BLaER1 (cell line): ENCODE results near the gene MAPK10.

Experiments
- H3K27ac ChIP-seq: shearing (Covaris generic); formaldehyde crosslinking; 2 replicates; pipeline ENCODE4 v1.8.1; 2022
- H3K27me3 ChIP-seq: shearing (Covaris generic); formaldehyde crosslinking; 2 replicates; pipeline ENCODE4 v1.8.1; 2022
- H3K36me3 ChIP-seq: shearing (Covaris generic); formaldehyde crosslinking; 2 replicates; pipeline ENCODE4 v1.8.1; 2022
- H3K4me1 ChIP-seq: shearing (Covaris generic); formaldehyde crosslinking; 2 replicates; pipeline ENCODE4 v1.8.1; 2022
- H3K4me2 ChIP-seq: shearing (Covaris generic); formaldehyde crosslinking; 2 replicates; pipeline ENCODE4 v1.8.1; 2022
- H3K4me3 ChIP-seq: shearing (Covaris generic); formaldehyde crosslinking; 2 replicates; pipeline ENCODE4 v1.8.1; 2022
- H3K9ac ChIP-seq: shearing (Covaris generic); formaldehyde crosslinking; 2 replicates; pipeline ENCODE4 v1.8.1; 2022
- H3K9me3 ChIP-seq: shearing (Covaris generic); formaldehyde crosslinking; 2 replicates; pipeline ENCODE4 v1.8.1; 2022
- H4K20me1 ChIP-seq: shearing (Covaris generic); formaldehyde crosslinking; 2 replicates; pipeline ENCODE4 v1.8.1; 2022
- Cebpa-rat ChIP-seq: shearing (Covaris generic); IDR thresholded peaks from 2 replicates; pipeline ENCODE4 v1.8.1; 2022

Gene MAPK10

GRCh38 chr4:86256086-86256485, 103.8 kb downstream of the MAPK10 start:
- Histone ChIP-seq H3K27ac (no peak overlapping the region), H4K20me1 (no peaks in the 10 kb centered on the region), H3K4me2 (no peak overlapping the region), H3K4me3 (no peak overlapping the region), H3K9ac (no peak overlapping the region), H3K36me3 (no peaks in the 10 kb centered on the region), H3K4me1 (0 out of 2 replicates have a peak, but pooled peaks cover under 1% of the 10 kb centered on the region), H3K27me3 (no peaks in the 10 kb centered on the region), H3K9me3 (no peaks in the 10 kb centered on the region)
- TF ChIP-seq Cebpa-rat: no peak

GRCh38 chr4:86250619-86251018, 109.2 kb downstream of the MAPK10 start:
- no peaks in the 10 kb centered on the region for H3K36me3 ChIP-seq
- no peaks in the 10 kb centered on the region for H3K27me3 ChIP-seq
- no peak overlapping the region for H3K27ac ChIP-seq
- no peak overlapping the region for H3K4me2 ChIP-seq
- H3K9ac ChIP-seq: no peak overlapping the region
- no peak for TF ChIP-seq Cebpa-rat
- H3K4me1 ChIP-seq: no peaks in the 10 kb centered on the region
- H4K20me1 ChIP-seq: no peaks in the 10 kb centered on the region
- H3K4me3 ChIP-seq: no peak overlapping the region
- no peaks in the 10 kb centered on the region for H3K9me3 ChIP-seq

- Histone ChIP-seq H3K9ac (no peak overlapping the region), H3K27ac (no peak overlapping the region), H3K4me3 (no peak overlapping the region), H3K27me3 (no peaks in the 10 kb centered on the region), H3K36me3 (no peaks in the 10 kb centered on the region), H3K4me2 (no peak overlapping the region), H3K9me3 (no peaks in the 10 kb centered on the region), H3K4me1 (no peaks in the 10 kb centered on the region), H4K20me1 (no peaks in the 10 kb centered on the region)
- TF ChIP-seq Cebpa-rat: no peak
Observed at GRCh38 chr4:86250006-86250405, 109.8 kb downstream of the MAPK10 start.

GRCh38 chr4:86249074-86249473, 110.8 kb downstream of the MAPK10 start:
- Histone ChIP-seq H3K27ac (no peak overlapping the region), H3K4me1 (no peaks in the 10 kb centered on the region), H3K9me3 (no peaks in the 10 kb centered on the region), H3K9ac (no peak overlapping the region), H3K4me3 (no peak overlapping the region), H3K36me3 (no peaks in the 10 kb centered on the region), H3K27me3 (no peaks in the 10 kb centered on the region), H3K4me2 (no peak overlapping the region), H4K20me1 (no peaks in the 10 kb centered on the region)
- TF ChIP-seq Cebpa-rat: no peak

GRCh38 chr4:86247906-86248305, 111.9 kb downstream of the MAPK10 start:
- Histone ChIP-seq H3K27me3 (no peaks in the 10 kb centered on the region), H3K9me3 (no peaks in the 10 kb centered on the region), H3K9ac (no peak overlapping the region), H3K4me3 (no peak overlapping the region), H3K27ac (no peak overlapping the region), H3K36me3 (no peaks in the 10 kb centered on the region), H3K4me1 (no peaks in the 10 kb centered on the region), H3K4me2 (no peak overlapping the region), H4K20me1 (no peaks in the 10 kb centered on the region)
- no peak for TF ChIP-seq Cebpa-rat

- Histone ChIP-seq H3K27ac (no peak overlapping the region), H3K4me1 (no peaks in the 10 kb centered on the region), H3K9me3 (peaks cover 6% of the 10 kb centered on the region; the same call in 1 of the 2 replicates), H3K9ac (no peak overlapping the region), H3K4me3 (no peak overlapping the region), H4K20me1 (no peaks in the 10 kb centered on the region), H3K4me2 (no peak overlapping the region), H3K36me3 (no peaks in the 10 kb centered on the region), H3K27me3 (no peaks in the 10 kb centered on the region)
- no peak for TF ChIP-seq Cebpa-rat
Observed at GRCh38 chr4:86247320-86247719, 112.5 kb downstream of the MAPK10 start.

- H3K36me3 ChIP-seq: no peaks in the 10 kb centered on the region
- no peak overlapping the region for H3K4me2 ChIP-seq
- H3K4me1 ChIP-seq: no peaks in the 10 kb centered on the region
Observed at GRCh38 chr4:86243750-86244149, 116.1 kb downstream of the MAPK10 start.

GRCh38 chr4:86242677-86243076, 117.2 kb downstream of the MAPK10 start:
- no peak overlapping the region for H3K4me3 ChIP-seq
- H3K4me2 ChIP-seq: no peak overlapping the region
- no peaks in the 10 kb centered on the region for H3K4me1 ChIP-seq
- peaks cover 8% of the 10 kb centered on the region; the same call in 1 of the 2 replicates for H3K9me3 ChIP-seq
- TF ChIP-seq Cebpa-rat: no peak
- H4K20me1 ChIP-seq: no peaks in the 10 kb centered on the region
- H3K36me3 ChIP-seq: no peaks in the 10 kb centered on the region
- no peak overlapping the region for H3K9ac ChIP-seq
- H3K27me3 ChIP-seq: no peaks in the 10 kb centered on the region
- H3K27ac ChIP-seq: no peak overlapping the region

More at GRCh38 chr4:86243750-86244149, 116.1 kb downstream of the MAPK10 start:
- H3K4me3 ChIP-seq: no peak overlapping the region
- no peak for TF ChIP-seq Cebpa-rat
- H3K9ac ChIP-seq: no peak overlapping the region
- H4K20me1 ChIP-seq: no peaks in the 10 kb centered on the region
- peaks cover 8% of the 10 kb centered on the region; the same call in 1 of the 2 replicates for H3K9me3 ChIP-seq
- no peaks in the 10 kb centered on the region for H3K27me3 ChIP-seq
- H3K27ac ChIP-seq: no peak overlapping the region

DNA sequence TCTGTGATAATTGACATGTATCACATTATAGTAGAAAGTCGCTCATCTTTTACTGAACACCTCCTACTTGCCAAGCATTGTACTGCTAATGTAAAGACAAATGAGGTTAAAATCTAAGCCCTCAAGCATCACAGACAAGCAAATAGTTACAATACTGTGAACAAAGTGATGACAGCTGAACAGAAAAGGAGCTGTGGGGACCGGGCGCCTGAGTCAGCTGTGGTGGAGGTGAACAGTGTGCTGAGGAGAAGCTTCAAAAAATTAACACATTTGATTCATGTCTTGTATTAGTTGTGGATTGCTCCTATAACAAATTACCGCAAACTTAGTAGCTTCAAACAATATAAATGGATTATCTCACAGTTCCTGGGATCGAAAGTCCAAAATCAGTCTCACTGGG, 124.3 kb downstream of the MAPK10 start:
- no peaks in the 10 kb centered on the region for H4K20me1 ChIP-seq
- H3K4me2 ChIP-seq: no peak overlapping the region
- H3K27me3 ChIP-seq: no peaks in the 10 kb centered on the region
- H3K27ac ChIP-seq: no peak overlapping the region
- no peaks in the 10 kb centered on the region for H3K4me1 ChIP-seq
- no peak overlapping the region for H3K9ac ChIP-seq
- H3K36me3 ChIP-seq: no peaks in the 10 kb centered on the region
- no peak overlapping the region for H3K4me3 ChIP-seq
- no peaks in the 10 kb centered on the region for H3K9me3 ChIP-seq
- TF ChIP-seq Cebpa-rat: no peak

DNA sequence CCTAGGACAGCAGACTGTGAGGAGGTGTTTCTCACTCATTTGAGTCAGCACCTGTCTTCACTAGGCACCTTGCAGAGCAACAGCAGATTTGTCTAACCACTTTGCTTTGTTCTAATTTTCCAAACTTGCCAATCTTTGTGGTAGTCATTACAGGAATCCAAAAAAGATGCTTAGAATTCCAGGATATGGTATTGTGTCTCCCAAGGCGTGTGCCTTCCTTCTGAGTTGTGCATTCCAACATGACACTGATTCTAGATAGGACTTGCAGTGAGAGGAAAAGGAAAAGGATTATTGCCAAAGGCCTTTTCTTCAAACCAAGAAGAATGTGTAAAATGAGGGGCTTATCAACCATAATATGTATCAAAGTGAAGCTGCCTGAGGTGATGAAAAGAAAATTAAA, 126.2 kb downstream of the MAPK10 start:
- no peak overlapping the region for H3K9ac ChIP-seq
- no peaks in the 10 kb centered on the region for H4K20me1 ChIP-seq
- no peaks in the 10 kb centered on the region for H3K36me3 ChIP-seq
- TF ChIP-seq Cebpa-rat: no peak
- H3K4me1 ChIP-seq: no peaks in the 10 kb centered on the region
- H3K4me2 ChIP-seq: no peak overlapping the region
- H3K27ac ChIP-seq: no peak overlapping the region
- H3K27me3 ChIP-seq: no peaks in the 10 kb centered on the region
- no peak overlapping the region for H3K4me3 ChIP-seq
- no peaks in the 10 kb centered on the region for H3K9me3 ChIP-seq

DNA sequence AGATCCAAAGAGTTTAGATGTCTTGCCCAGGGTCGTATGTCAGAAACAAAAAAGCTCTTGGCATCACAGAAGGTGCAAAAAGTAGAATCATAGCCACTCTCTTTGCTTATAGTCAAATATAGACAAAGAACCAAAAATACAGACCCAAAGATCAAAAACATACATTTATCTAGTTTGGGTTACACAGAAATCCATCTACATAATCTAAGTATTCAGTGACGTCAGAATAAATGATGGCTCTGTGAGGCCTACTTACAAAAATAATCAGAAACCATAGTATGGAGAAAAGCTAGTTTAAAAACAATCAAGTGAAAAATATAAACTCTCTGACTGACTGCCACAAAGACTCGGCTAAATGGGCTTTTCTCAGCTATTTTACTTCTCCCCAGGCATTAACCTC, 126.8 kb downstream of the MAPK10 start:
- Histone ChIP-seq H3K36me3 (no peaks in the 10 kb centered on the region), H3K4me1 (no peaks in the 10 kb centered on the region), H4K20me1 (no peaks in the 10 kb centered on the region), H3K4me2 (no peak overlapping the region), H3K27ac (no peak overlapping the region), H3K9me3 (no peaks in the 10 kb centered on the region), H3K9ac (no peak overlapping the region), H3K27me3 (no peaks in the 10 kb centered on the region), H3K4me3 (no peak overlapping the region)
- TF ChIP-seq Cebpa-rat: no peak
